ENCODE data around the gene HPSE. TPM values are rescaled to one million over a fixed set of nuclear protein-coding genes. Genes with fewer than 3 reads are reported as not detected.
"Not testable (repeated sequence)": the region's sequence is repeated elsewhere in the genome, so short reads cannot be mapped to it uniquely, and the experiment has no call there.

Gene HPSE
- total RNA-seq, 1 donor = 0.27 TPM

- H3K4me3 ChIP-seq (ENCODE audit: low read depth, low read length) = no peak overlapping the region
- DNase-seq (ENCODE audit: low read depth) = no peak
- TF ChIP-seq CTCF (IDR thresholded peaks at IDR 0.05; ENCODE audit: insufficient read depth, low read length) = no peak
These were observed 19.2 kb downstream of the HPSE start for GRCh38 chr4:83315341-83315870.

GRCh38 chr4:83308672-83309071 is 26.0 kb downstream of the HPSE start:
- DNase-seq (ENCODE audit: low read depth) = no peak
- no peak for TF ChIP-seq CTCF (IDR thresholded peaks at IDR 0.05; ENCODE audit: insufficient read depth, low read length)
- H3K4me3 ChIP-seq (ENCODE audit: low read depth, low read length) = no peak overlapping the region

- no peak for TF ChIP-seq CTCF (IDR thresholded peaks at IDR 0.05; ENCODE audit: insufficient read depth, low read length)
- H3K4me3 ChIP-seq (ENCODE audit: low read depth, low read length) = no peak overlapping the region
- no peak for DNase-seq (ENCODE audit: low read depth)
These were observed 26.7 kb downstream of the HPSE start for GRCh38 chr4:83307920-83308319.

GRCh38 chr4:83305187-83305586 is 29.5 kb downstream of the HPSE start:
- H3K4me3 ChIP-seq (ENCODE audit: low read depth, low read length) = no peak overlapping the region
- no peak for TF ChIP-seq CTCF (IDR thresholded peaks at IDR 0.05; ENCODE audit: insufficient read depth, low read length)
- DNase-seq (ENCODE audit: low read depth) = no peak

- no peak for DNase-seq (ENCODE audit: low read depth)
- H3K4me3 ChIP-seq (ENCODE audit: low read depth, low read length) = no peak overlapping the region
- TF ChIP-seq CTCF (IDR thresholded peaks at IDR 0.05; ENCODE audit: insufficient read depth, low read length) = no peak
These were observed 36.9 kb downstream of the HPSE start for GRCh38 chr4:83297548-83298260.

- TF ChIP-seq CTCF (IDR thresholded peaks at IDR 0.05; ENCODE audit: insufficient read depth, low read length) = no peak
- DNase-seq (ENCODE audit: low read depth) = no peak
- no peak overlapping the region for H3K4me3 ChIP-seq (ENCODE audit: low read depth, low read length)
These were observed 41.2 kb downstream of the HPSE start for GRCh38 chr4:83293305-83294046.

GRCh38 chr4:83290059-83290774 is 44.4 kb downstream of the HPSE start:
- H3K4me3 ChIP-seq (ENCODE audit: low read depth, low read length); DNase-seq (ENCODE audit: low read depth): not testable (repeated sequence)

- DNase-seq (ENCODE audit: low read depth); H3K4me3 ChIP-seq (ENCODE audit: low read depth, low read length): not testable (repeated sequence)
These were observed 46.3 kb downstream of the HPSE start for GRCh38 chr4:83288381-83288780.

Measured in fibroblast of the aortic adventitia (primary cell).